Keratinocyte (primary cell): ENCODE data around the gene ZDHHC23. TPM values are rescaled to one million over a fixed set of nuclear protein-coding genes. Genes with fewer than 3 reads are reported as not detected.

Experiments used
- DNase-seq: peaks from one replicate; pipeline ENCODE4 v3.0.0-alpha.2; 2011; ENCODE audit warnings: low read depth, missing footprints, low spot score
- FAIRE-seq: peaks from 2 replicates; lab custom pipeline; 2011; peaks lifted over from hg19 to GRCh38; lab: Jason Lieb, UNC
- H2AFZ ChIP-seq: 2 replicates; pipeline ENCODE4 v1.6.0; 2012; ENCODE audit warnings: low read length, control low read depth, inconsistent platforms; ENCODE audit not compliant: control insufficient read depth
- H3K27ac ChIP-seq: 2 replicates; pipeline ENCODE4 v1.5.1; 2011; ENCODE audit warnings: low read length; ENCODE audit not compliant: control insufficient read depth, insufficient read depth
- H3K27me3 ChIP-seq: 3 replicates; pipeline ENCODE4 v1.6.0; 2011; ENCODE audit warnings: low read length; ENCODE audit not compliant: control insufficient read depth, insufficient read depth; ENCODE audit errors: extremely low read depth
- H3K36me3 ChIP-seq, 2 experiments: 2 replicates in 1 of 2; 3 replicates in 1 of 2; pipeline ENCODE4 v1.5.1; 2011; ENCODE audit warnings: low read length in 2 of 2, mild to moderate bottlenecking in 1 of 2; ENCODE audit not compliant: control insufficient read depth in 2 of 2, insufficient read depth in 2 of 2; ENCODE audit errors: extremely low read depth in 1 of 2
- H3K4me1 ChIP-seq: 3 replicates; pipeline ENCODE4 v1.5.1; 2011; ENCODE audit warnings: low read length; ENCODE audit not compliant: control insufficient read depth, insufficient read depth; ENCODE audit errors: extremely low read depth
- H3K4me2 ChIP-seq: 3 replicates; pipeline ENCODE4 v1.6.0; 2011; ENCODE audit warnings: low read depth, low read length; ENCODE audit not compliant: control insufficient read depth, insufficient read depth; ENCODE audit errors: extremely low read depth
- H3K4me3 ChIP-seq, 3 experiments: fragments of 200-600 bp in 1 of 3; sonication (generic) in 1 of 3; 2 replicates in 2 of 3; 3 replicates in 1 of 3; pipeline ENCODE4 v1.5.1; 2011 to 2016; ENCODE audit warnings: low read length in 3 of 3, mild to moderate bottlenecking in 3 of 3, control low read depth in 2 of 3, inconsistent platforms in 1 of 3, low read depth in 1 of 3, mixed read lengths in 1 of 3, mixed run types in 1 of 3, moderate library complexity in 1 of 3; ENCODE audit not compliant: control insufficient read depth in 2 of 3, insufficient read depth in 2 of 3; ENCODE audit errors: extremely low read depth in 1 of 3
- H3K79me2 ChIP-seq: 2 replicates; pipeline ENCODE4 v1.6.0; 2012; ENCODE audit warnings: low read length; ENCODE audit not compliant: control insufficient read depth, insufficient read depth
- H3K9ac ChIP-seq: 3 replicates; pipeline ENCODE4 v1.6.0; 2011; ENCODE audit warnings: low read length; ENCODE audit not compliant: control insufficient read depth, insufficient read depth; ENCODE audit errors: extremely low read depth
- H3K9me1 ChIP-seq: 3 replicates; pipeline ENCODE4 v1.6.0; 2011; ENCODE audit warnings: low read length; ENCODE audit not compliant: control insufficient read depth, insufficient read depth; ENCODE audit errors: extremely low read depth
- H3K9me3 ChIP-seq: 2 replicates; pipeline ENCODE4 v1.5.1; 2012; ENCODE audit warnings: low read depth, low read length; ENCODE audit not compliant: control insufficient read depth
- H4K20me1 ChIP-seq: 3 replicates; pipeline ENCODE4 v1.6.0; 2011; ENCODE audit warnings: low read length; ENCODE audit not compliant: control insufficient read depth, insufficient read depth; ENCODE audit errors: extremely low read depth
- EZH2 ChIP-seq: IDR thresholded peaks from one replicate; pipeline ENCODE4 v1.6.1; 2012; ENCODE audit warnings: inconsistent platforms, mild to moderate bottlenecking, low read length, moderate library complexity
- dilution Hi-C: fragments of 300-500 bp; cut with MboI; formaldehyde crosslinking; loops from one replicate; pipeline ENCODE4 v1.7.0; 2020; ENCODE audit warnings: low sequenced_read_pairs; ENCODE audit not compliant: extremely low pct_ligation_motif_present
- polyA plus RNA-seq, 5 experiments: library from polyadenylated mRNA; depleted of rRNA in 3 of 5; stranded (reverse) in 3 of 5; stranded (forward) in 1 of 5; unstranded in 1 of 5; fragments of >200 nt; gene quantifications; 1 replicate in 1 of 5; 2 replicates in 3 of 5; 3 replicates in 1 of 5; pipeline versions ENCODE4 v1.2.1 to v1.2.3, GENCODE V29; 2011 to 2012; ENCODE audit warnings: missing spikeins in 2 of 5, low read depth in 1 of 5, low replicate concordance in 1 of 5
- TF ChIP-seq, protein P1 (sequence below), 3 experiments: IDR thresholded peaks in 1 of 3; conservative IDR thresholded peaks in 1 of 3; optimal IDR thresholded peaks in 1 of 3; 2 replicates in 2 of 3; 3 replicates in 1 of 3; pipeline versions ENCODE3 to v1.5.1; 2011; ENCODE audit warnings: low read length in 3 of 3, mild to moderate bottlenecking in 3 of 3, moderate library complexity in 2 of 3, control low read depth in 1 of 3, inconsistent platforms in 1 of 3; ENCODE audit not compliant: insufficient read depth in 2 of 3; ENCODE audit errors: extremely low read depth in 1 of 3

ZDHHC23 gene
- polyA plus RNA-seq, 1 donor (not counting 4 experiments of a cell fraction or from before 2014, with no cell fraction given), result 2.3 TPM

DNA sequence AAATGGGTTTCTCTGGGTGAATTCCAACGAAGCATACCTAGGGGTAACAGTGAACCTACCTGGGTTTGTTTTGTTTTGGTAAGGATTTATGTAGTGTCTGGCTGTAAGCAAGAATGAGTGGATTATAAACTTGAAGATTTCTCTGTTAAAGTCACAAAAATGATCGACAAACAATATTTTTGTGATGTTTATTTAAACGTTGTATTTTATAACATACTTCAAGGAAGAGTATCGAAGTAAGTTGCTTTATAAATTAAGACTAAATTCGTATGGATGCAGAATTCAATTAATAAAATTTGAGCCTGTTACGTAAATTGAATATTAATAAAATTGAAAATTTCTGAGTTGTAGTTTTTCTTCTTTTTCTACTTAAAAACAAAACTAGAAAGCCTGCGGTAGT lies 982 bp upstream of the ZDHHC23 start:
- Histone ChIP-seq H3K9me1 (no peaks in the 10 kb centered on the region), H3K9me3 (no peaks in the 10 kb centered on the region), H4K20me1 (no peaks in the 10 kb centered on the region), H2AFZ (no peak overlapping the region), H3K79me2 (no peaks in the 10 kb centered on the region), H3K36me3 (no peaks in the 10 kb centered on the region), H3K9ac (no peak overlapping the region), H3K4me1 (no peaks in the 10 kb centered on the region), H3K4me2 (peak overlapping the region; percentile 85), H3K27ac (no peak overlapping the region), H3K4me3 (peak overlapping the region; percentile 62 to 74 (median 69)), H3K27me3 (peaks cover 7% of the 10 kb centered on the region)
- DNase-seq, result no peak
- no peak for FAIRE-seq
- dilution Hi-C loops, result no loop called here
- TF ChIP-seq, protein P1, sequence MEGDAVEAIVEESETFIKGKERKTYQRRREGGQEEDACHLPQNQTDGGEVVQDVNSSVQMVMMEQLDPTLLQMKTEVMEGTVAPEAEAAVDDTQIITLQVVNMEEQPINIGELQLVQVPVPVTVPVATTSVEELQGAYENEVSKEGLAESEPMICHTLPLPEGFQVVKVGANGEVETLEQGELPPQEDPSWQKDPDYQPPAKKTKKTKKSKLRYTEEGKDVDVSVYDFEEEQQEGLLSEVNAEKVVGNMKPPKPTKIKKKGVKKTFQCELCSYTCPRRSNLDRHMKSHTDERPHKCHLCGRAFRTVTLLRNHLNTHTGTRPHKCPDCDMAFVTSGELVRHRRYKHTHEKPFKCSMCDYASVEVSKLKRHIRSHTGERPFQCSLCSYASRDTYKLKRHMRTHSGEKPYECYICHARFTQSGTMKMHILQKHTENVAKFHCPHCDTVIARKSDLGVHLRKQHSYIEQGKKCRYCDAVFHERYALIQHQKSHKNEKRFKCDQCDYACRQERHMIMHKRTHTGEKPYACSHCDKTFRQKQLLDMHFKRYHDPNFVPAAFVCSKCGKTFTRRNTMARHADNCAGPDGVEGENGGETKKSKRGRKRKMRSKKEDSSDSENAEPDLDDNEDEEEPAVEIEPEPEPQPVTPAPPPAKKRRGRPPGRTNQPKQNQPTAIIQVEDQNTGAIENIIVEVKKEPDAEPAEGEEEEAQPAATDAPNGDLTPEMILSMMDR (optimal IDR thresholded peaks at IDR 0.05 in 1 of 3, IDR thresholded peaks at IDR 0.05 in 1 of 3, conservative IDR thresholded peaks at IDR 0.05 in 1 of 3; ENCODE audit: extremely low read depth in 1 of 3, insufficient read depth in 2 of 3, low read length in 3 of 3), result no peak
- no peak for TF ChIP-seq EZH2

DNA sequence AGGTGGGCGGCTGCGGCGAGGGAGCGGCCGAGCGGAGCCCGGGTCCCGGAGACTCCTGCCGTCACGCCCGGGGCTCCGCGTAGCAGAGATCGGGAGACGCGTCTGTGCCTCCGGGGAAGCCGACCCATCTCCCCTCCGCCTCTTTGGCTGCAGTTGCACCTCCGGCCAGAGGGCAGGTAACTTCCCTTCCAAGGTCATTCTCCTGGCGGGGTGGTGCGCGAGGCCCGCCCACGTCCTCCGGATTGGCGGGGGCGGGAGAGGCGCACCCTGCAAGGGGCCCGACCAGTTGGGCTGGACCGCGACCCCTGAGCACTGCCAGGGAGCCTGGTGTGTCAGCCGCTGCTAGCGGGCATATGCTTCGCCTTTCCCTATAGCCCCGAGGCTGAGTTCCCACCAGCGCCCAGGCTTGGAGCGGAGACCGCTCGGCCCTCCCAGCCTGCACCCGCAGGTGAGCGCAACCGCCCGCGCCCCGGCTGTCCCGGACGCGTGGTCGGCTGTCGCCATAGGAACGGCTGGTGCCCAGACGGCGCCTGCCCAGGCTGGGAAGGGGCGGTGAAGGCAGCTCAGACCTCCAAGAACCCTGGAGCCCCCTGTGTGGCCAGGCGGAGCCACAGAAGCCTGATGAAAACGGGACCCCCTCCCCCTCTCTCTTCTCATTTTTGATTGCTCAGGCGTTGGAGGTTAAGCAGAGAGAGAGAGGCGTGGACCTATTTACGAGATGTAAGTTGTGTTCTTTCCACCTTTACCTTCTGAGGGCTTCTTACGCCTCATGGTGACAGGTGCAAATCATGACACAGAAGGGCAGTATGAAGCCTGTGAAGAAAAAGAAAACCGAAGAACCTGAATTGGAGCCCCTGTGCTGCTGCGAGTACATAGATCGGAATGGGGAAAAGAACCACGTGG lies 453 bp downstream of the ZDHHC23 start:
- Histone ChIP-seq H3K27me3 (peaks cover 7% of the 10 kb centered on the region), H3K27ac (no peak overlapping the region), H4K20me1 (no peaks in the 10 kb centered on the region), H3K4me1 (no peaks in the 10 kb centered on the region), H3K4me3 (peak overlapping the region; percentile 62 to 74 (median 62)), H2AFZ (peak overlapping the region; percentile 81), H3K9me1 (no peaks in the 10 kb centered on the region), H3K36me3 (no peaks in the 10 kb centered on the region), H3K9me3 (no peaks in the 10 kb centered on the region), H3K79me2 (no peaks in the 10 kb centered on the region), H3K4me2 (peak overlapping the region; percentile 85), H3K9ac (peak overlapping the region; percentile 56)
- DNase-seq (no peak), FAIRE-seq (no peak)
- dilution Hi-C loops, result no loop called here
- TF ChIP-seq, protein P1 (optimal IDR thresholded peaks at IDR 0.05 in 1 of 3, IDR thresholded peaks at IDR 0.05 in 1 of 3, conservative IDR thresholded peaks at IDR 0.05 in 1 of 3; ENCODE audit: extremely low read depth in 1 of 3, insufficient read depth in 2 of 3, low read length in 3 of 3), result no peak
- no peak for TF ChIP-seq EZH2
